ENCODE results near the gene NECTIN3. TPM values are rescaled to one million over a fixed set of nuclear protein-coding genes. Genes with fewer than 3 reads are reported as not detected.

Gene NECTIN3
- total RNA-seq, 4 donors from 2014 or later = 4.4 to 7.1 (median 5.8) TPM

DNA sequence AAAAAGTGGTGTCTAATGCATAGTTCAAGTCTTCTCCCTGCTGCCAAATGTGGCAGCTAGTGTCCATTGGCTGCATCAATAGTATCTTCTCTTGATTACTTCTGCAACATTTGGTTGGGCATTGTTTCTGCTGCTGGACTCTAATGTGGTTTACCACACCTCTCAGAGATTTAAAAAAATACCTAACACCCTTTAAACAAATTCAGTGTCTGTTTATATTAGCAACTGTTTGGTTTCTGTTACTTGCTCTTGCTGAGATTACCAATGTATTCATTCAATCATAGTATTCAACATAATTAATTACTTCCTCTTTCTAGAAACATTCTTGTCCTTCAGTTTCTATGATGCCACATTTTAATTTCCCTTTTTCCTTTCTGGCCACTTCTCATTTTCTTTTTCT, 20.3 kb upstream of the NECTIN3 start:
- H3K4me3 ChIP-seq (ENCODE audit: low read depth, poor library complexity, severe bottlenecking) = no peak overlapping the region
- no peak for DNase-seq (ENCODE audit: low spot score in 2 of 2)
- intact Hi-C loops (cut with DNase I; ENCODE audit: low total_unique reads) = no loop called here
- no peak for TF ChIP-seq POLR2A (IDR thresholded peaks at IDR 0.05)
- TF ChIP-seq, protein P1, sequence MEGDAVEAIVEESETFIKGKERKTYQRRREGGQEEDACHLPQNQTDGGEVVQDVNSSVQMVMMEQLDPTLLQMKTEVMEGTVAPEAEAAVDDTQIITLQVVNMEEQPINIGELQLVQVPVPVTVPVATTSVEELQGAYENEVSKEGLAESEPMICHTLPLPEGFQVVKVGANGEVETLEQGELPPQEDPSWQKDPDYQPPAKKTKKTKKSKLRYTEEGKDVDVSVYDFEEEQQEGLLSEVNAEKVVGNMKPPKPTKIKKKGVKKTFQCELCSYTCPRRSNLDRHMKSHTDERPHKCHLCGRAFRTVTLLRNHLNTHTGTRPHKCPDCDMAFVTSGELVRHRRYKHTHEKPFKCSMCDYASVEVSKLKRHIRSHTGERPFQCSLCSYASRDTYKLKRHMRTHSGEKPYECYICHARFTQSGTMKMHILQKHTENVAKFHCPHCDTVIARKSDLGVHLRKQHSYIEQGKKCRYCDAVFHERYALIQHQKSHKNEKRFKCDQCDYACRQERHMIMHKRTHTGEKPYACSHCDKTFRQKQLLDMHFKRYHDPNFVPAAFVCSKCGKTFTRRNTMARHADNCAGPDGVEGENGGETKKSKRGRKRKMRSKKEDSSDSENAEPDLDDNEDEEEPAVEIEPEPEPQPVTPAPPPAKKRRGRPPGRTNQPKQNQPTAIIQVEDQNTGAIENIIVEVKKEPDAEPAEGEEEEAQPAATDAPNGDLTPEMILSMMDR (IDR thresholded peaks at IDR 0.05) = no peak

DNA sequence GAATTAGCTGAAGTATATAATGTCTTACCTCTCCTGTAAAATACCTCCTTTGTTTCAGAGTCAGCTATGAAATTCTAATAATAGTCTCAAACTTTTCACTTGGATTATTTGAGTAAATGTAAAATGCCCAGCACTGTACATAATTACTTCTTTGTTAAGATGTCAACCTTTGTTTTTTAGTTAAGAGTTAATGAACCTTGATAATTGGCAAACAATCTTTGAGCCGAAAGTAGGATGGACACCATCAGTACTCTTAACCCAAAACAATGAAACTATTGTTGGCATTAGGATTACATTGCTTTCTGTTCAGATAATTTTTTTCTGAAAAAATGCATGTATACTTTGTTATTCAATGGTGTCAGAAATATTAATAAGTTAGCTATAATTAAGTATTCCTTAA, 3.0 kb upstream of the NECTIN3 start:
- 60 to 72% methylated on average over 1 of the region's 1 CpG for WGBS, 2 donors
- DNase-seq (ENCODE audit: low spot score in 2 of 2) = no peak
- no peak overlapping the region for H3K4me3 ChIP-seq (ENCODE audit: low read depth, poor library complexity, severe bottlenecking)
- TF ChIP-seq POLR2A (IDR thresholded peaks at IDR 0.05) = no peak
- TF ChIP-seq, protein P1 (IDR thresholded peaks at IDR 0.05) = no peak
- intact Hi-C loops (cut with DNase I; ENCODE audit: low total_unique reads) = no loop called here

DNA sequence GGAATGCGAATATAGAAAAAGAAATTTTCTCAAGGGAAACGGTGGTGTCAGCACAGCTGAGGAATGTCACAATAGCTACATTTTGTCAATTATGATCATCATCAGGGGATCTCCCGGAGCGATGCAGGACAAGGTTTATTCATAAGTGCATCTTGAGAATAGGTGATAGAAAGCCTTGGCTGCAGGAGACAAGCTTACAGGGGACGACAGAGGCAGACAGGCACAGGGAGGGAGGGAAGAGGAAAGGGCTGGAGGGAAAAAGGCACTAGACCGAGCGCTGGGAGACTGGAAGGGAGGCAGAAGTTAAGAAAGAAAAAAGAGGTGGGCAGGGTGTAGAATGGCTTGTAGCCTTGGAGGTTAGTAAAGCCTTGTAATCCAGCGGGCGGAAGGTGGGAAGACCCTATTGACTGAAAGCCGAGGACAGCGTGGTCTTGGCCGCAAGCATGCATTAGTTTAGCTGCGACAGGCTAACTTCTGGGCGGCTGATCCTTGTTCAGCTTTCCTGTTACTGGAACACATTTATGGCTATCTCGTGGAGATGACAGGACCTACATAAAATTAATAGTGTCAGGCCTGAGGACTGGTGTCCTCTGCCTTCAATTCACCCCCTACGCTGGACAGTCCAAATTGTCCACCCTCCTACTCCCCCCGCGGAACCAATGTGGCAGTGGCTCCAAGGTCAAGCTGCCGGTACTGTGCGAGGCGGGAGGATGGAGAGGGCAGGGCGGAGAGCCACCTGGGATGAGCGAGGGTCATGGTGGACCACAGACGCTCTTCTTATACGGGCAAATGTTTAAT, 1.4 kb upstream of the NECTIN3 start:
- 6 to 8% methylated on average over 24 to 25 of the region's 25 CpGs for WGBS, 2 donors
- TF ChIP-seq POLR2A (IDR thresholded peaks at IDR 0.05) = no peak
- TF ChIP-seq, protein P1 (IDR thresholded peaks at IDR 0.05) = no peak
- peak in 1 of 2 donors; percentile 81 for DNase-seq (ENCODE audit: low spot score in 2 of 2)
- H3K4me3 ChIP-seq (ENCODE audit: low read depth, poor library complexity, severe bottlenecking) = peak overlapping the region; percentile 38
- intact Hi-C loops (cut with DNase I; ENCODE audit: low total_unique reads) = no loop called here

DNA sequence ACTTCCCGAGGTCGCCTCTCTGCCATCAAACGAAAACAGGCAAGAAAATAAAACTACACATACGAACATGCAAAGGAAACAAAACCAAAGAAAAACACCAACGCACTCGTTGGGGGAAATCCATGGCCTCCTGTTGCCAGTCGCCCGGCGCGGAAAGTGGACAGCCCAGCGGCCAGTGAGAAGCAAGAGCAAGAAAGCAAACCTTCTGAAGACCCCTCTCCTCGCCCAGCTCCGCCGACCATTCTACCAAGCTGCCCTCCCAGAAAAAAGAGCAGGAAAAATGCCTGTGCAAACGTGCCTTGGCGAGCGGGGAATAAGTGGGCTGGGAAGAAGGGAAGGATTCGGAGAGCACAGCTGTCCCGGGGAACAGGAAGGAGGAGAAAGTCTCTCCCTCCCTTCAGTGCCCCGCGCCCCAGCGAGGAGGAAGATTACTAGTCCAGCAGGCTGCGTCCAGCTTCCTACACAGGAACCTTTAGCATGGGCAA, 802 bp upstream of the NECTIN3 start:
- H3K4me3 ChIP-seq (ENCODE audit: low read depth, poor library complexity, severe bottlenecking) = peak overlapping the region; percentile 38
- intact Hi-C loops (cut with DNase I; ENCODE audit: low total_unique reads) = no loop called here
- DNase-seq (ENCODE audit: low spot score in 2 of 2) = peak in 1 of 2 donors; percentile 58
- WGBS, 2 donors = 0 to 1% methylated on average over 22 to 23 of the region's 23 CpGs
- TF ChIP-seq, protein P1 (IDR thresholded peaks at IDR 0.05) = no peak
- TF ChIP-seq POLR2A (IDR thresholded peaks at IDR 0.05) = no peak

GRCh38 chr3:111072031-111072921, 660 bp downstream of the NECTIN3 start:
- intact Hi-C loops (cut with DNase I; ENCODE audit: low total_unique reads) = no loop called here
- H3K4me3 ChIP-seq (ENCODE audit: low read depth, poor library complexity, severe bottlenecking) = peak overlapping the region; percentile 50
- 1 to 2% methylated on average over 34 to 49 of the region's 71 CpGs for WGBS, 2 donors
- peak in 1 of 2 donors; percentile 86 for DNase-seq (ENCODE audit: low spot score in 2 of 2)
- no peak for TF ChIP-seq POLR2A (IDR thresholded peaks at IDR 0.05)
- TF ChIP-seq, protein P1 (IDR thresholded peaks at IDR 0.05) = no peak
